Lower leg skin (tissue), 4 donors: Measurements from ENCODE around the gene CCDC141. TPM values are rescaled to one million over a fixed set of nuclear protein-coding genes. Genes with fewer than 3 reads are reported as not detected.
"Not testable (repeated sequence)": the region's sequence is repeated elsewhere in the genome, so short reads cannot be mapped to it uniquely, and the experiment has no call there.

Experiments
- DNase-seq, 2 donors: peaks; one replicate each; pipeline ENCODE4 v3.0.0-alpha.2; 2019; ENCODE audit warnings: low spot score in 2 of 2
- H3K4me3 ChIP-seq: fragments of 200-600 bp; sonication (generic); 2 replicates; pipeline ENCODE4 v1.5.1; 2017; ENCODE audit warnings: mild to moderate bottlenecking, low read depth; ENCODE audit not compliant: poor library complexity, severe bottlenecking
- POLR2A ChIP-seq, 2 donors: fragments of 450-650 bp; IDR thresholded peaks; one replicate each; pipeline ENCODE4 v1.6.1; 2016 to 2017; ENCODE audit warnings: antibody characterized with exemption in 2 of 2, mild to moderate bottlenecking in 1 of 2, moderate library complexity in 1 of 2
- WGBS, 2 donors: methylation state at CpG; one replicate each; pipeline ENCODE4 v1.1.5; 2018; 5-methylcytosine and 5-hydroxymethylcytosine counted together
- intact Hi-C: fragments of 100-400 bp; cut with DNase I; formaldehyde crosslinking; loops from one replicate; pipeline ENCODE4 v1.15.0; 2023; ENCODE audit warnings: low total_unique reads
- total RNA-seq, 4 donors: library from RNA; depleted of rRNA; stranded (reverse); fragments of >200 nt; gene quantifications; one replicate each; pipeline ENCODE4 v1.1.0, GENCODE V29; 2016
- TF ChIP-seq, protein P1 (sequence below), 3 donors: fragments of 450-650 bp; IDR thresholded peaks; one replicate each; pipeline ENCODE4 v1.5.1; 2016; ENCODE audit warnings: antibody characterized with exemption in 3 of 3, mild to moderate bottlenecking in 3 of 3, moderate library complexity in 2 of 3

Gene CCDC141, protein sequence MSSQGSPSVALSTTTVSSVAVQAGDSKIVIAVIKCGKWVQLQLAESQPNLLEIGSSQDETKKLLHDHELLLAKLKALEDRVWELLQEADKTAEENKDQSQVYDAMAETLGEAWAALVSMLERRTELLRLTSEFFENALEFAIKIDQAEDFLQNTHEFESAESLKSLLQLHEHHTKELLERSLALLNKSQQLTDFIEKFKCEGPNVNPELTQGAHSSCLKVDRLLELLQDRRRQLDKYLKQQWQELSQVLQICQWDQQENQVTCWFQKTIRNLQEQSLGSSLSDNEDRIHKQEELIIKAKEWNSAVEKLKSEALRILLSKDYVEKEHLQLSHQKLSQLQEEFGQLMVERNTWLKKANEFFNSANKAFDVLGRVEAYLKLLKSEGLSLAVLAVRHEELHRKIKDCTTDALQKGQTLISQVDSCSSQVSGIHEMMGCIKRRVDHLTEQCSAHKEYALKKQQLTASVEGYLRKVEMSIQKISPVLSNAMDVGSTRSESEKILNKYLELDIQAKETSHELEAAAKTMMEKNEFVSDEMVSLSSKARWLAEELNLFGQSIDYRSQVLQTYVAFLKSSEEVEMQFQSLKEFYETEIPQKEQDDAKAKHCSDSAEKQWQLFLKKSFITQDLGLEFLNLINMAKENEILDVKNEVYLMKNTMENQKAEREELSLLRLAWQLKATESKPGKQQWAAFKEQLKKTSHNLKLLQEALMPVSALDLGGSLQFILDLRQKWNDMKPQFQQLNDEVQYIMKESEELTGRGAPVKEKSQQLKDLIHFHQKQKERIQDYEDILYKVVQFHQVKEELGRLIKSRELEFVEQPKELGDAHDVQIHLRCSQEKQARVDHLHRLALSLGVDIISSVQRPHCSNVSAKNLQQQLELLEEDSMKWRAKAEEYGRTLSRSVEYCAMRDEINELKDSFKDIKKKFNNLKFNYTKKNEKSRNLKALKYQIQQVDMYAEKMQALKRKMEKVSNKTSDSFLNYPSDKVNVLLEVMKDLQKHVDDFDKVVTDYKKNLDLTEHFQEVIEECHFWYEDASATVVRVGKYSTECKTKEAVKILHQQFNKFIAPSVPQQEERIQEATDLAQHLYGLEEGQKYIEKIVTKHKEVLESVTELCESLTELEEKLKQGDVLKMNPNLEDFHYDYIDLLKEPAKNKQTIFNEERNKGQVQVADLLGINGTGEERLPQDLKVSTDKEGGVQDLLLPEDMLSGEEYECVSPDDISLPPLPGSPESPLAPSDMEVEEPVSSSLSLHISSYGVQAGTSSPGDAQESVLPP (N-terminal part only)
- under 1 TPM in 3 of 4 donors, not detected in 1; 0.15 to 0.71 (median 0.17) TPM for total RNA-seq

GRCh38 chr2:179049546-179050311 lies at the start of gene CCDC141:
TSS of gene CCDC141 (minus strand) at chr2:179050137. CDS start at chr2:179049941, 196 bp downstream.
- WGBS, 2 donors = 36 to 39% methylated on average over 12 of the region's 12 CpGs
- DNase-seq = no peak
- TF ChIP-seq, protein P1, sequence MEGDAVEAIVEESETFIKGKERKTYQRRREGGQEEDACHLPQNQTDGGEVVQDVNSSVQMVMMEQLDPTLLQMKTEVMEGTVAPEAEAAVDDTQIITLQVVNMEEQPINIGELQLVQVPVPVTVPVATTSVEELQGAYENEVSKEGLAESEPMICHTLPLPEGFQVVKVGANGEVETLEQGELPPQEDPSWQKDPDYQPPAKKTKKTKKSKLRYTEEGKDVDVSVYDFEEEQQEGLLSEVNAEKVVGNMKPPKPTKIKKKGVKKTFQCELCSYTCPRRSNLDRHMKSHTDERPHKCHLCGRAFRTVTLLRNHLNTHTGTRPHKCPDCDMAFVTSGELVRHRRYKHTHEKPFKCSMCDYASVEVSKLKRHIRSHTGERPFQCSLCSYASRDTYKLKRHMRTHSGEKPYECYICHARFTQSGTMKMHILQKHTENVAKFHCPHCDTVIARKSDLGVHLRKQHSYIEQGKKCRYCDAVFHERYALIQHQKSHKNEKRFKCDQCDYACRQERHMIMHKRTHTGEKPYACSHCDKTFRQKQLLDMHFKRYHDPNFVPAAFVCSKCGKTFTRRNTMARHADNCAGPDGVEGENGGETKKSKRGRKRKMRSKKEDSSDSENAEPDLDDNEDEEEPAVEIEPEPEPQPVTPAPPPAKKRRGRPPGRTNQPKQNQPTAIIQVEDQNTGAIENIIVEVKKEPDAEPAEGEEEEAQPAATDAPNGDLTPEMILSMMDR (IDR thresholded peaks at IDR 0.05) = no peak
- TF ChIP-seq POLR2A (IDR thresholded peaks at IDR 0.05) = no peak
- intact Hi-C loops = no loop called here
- no peak within 1 kb of the TSS for H3K4me3 ChIP-seq

DNA sequence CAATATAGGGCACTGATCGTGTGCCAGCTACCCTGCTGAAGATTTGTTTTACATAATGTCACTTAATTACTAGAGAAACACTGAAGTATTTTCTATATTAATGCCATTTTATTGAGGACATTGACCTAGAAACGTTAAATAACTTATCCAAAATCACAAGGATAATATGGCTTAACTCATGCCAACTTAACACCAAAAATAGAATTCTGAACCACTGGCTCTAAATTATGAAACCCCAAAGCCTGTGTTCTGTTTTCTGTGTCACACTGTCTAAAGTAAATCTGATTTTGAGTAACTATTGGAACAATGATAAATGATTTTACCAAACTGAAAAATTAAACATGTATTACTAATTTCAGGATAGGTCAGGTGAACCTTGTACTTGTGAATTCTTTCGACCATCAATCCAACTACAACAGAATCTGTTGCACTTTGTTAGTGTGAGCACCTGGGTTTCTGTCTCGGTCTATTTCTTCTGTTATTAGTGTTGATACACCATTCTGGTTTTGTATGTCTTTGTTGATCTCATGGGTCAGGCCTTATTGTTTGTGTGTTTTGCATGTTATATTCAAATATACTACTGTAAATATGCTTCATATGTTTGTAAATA lies 48.2 kb upstream of the CCDC141 start:
- intact Hi-C loops = no loop called here
- TF ChIP-seq POLR2A (IDR thresholded peaks at IDR 0.05) = no peak
- TF ChIP-seq, protein P1 (IDR thresholded peaks at IDR 0.05) = no peak
- no peak for DNase-seq
- no peak overlapping the region for H3K4me3 ChIP-seq
- WGBS, 2 donors = 81 to 88% methylated on average over 4 of the region's 4 CpGs

- intact Hi-C loops = no loop called here
- no peak overlapping the region for H3K4me3 ChIP-seq
- TF ChIP-seq, protein P1 (IDR thresholded peaks at IDR 0.05) = no peak
- TF ChIP-seq POLR2A (IDR thresholded peaks at IDR 0.05) = no peak
- DNase-seq = no peak
- WGBS, 2 donors = 100% methylated on average over 1 of the region's 1 CpG
Observed at GRCh38 chr2:179097131-179097530, 47.2 kb upstream of the CCDC141 start.

GRCh38 chr2:179096090-179096489 lies 46.2 kb upstream of the CCDC141 start:
- DNase-seq = no peak
- intact Hi-C loops = no loop called here
- 57% methylated on average over 3 of the region's 3 CpGs for WGBS, 2 donors
- TF ChIP-seq, protein P1 (IDR thresholded peaks at IDR 0.05) = no peak
- H3K4me3 ChIP-seq = no peak overlapping the region

DNA sequence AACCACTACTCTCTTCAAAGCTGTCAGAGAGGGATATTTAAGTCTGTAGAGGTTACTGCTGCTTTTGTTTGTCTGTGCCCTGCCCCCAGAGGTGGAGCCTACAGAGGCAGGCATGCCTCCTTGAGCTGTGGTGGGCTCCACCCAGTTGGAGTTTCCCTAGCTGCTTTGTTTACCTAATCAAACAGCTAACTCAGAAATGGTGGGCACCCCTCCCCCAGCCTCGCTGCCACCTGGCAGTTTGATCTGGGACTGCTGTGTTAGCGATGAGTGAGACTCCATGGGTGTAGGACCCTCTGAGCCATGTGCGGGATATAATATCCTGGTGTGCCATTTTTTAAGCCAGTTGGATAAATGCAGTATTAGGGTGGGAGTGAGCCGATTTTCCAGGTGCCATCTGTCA lies 43.0 kb upstream of the CCDC141 start:
- DNase-seq, H3K4me3 ChIP-seq, intact Hi-C loops: not testable (repeated sequence)
- 95 to 97% methylated on average over 4 of the region's 4 CpGs for WGBS, 2 donors
